RWPE1 (cell line): ENCODE results near the gene FAM110C.

Experiments used
- CTCF ChIA-PET: fragments of 350-600 bp; sonication (Branson Sonifier 250); formaldehyde crosslinking; extraction: SDS; loops from one replicate; lab custom pipeline; 2021; lab: Yijun Ruan, JAX
- POLR2A ChIA-PET: fragments of 400-600 bp; formaldehyde crosslinking; extraction: SDS; loops from one replicate; lab custom pipeline; 2020; ENCODE audit warnings: antibody characterized with exemption; ENCODE audit not compliant: low non-redundant PET; lab: Yijun Ruan, JAX
- DNase-seq: peaks from one replicate; pipeline ENCODE4 v3.0.0; 2012; ENCODE audit warnings: low spot score
- H3K27ac ChIP-seq: fragments of 450-650 bp; 2 replicates; pipeline ENCODE4 v1.5.1; 2017
- CTCF ChIP-seq: fragments of 450-650 bp; conservative IDR thresholded peaks from 2 replicates; pipeline ENCODE4 v1.5.1; 2017; ENCODE audit warnings: low read depth, mild to moderate bottlenecking

The FAM110C gene

GRCh38 chr2:35852-36251 is 10.5 kb downstream of the FAM110C start:
- CTCF ChIA-PET, result interaction anchor here (0.5 to 1.6 kb wide), 2 partner anchors 12 to 17 kb away, joined by 3 to 6 read pairs; no protein-coding TSS in a partner anchor
- peak overlapping the region; percentile 26; the same call in 1 of the 2 replicates for H3K27ac ChIP-seq
- TF ChIP-seq CTCF, result no peak
- POLR2A ChIA-PET, result no interaction called here
- no peak for DNase-seq

GRCh38 chr2:33620-34019 is 12.7 kb downstream of the FAM110C start:
- TF ChIP-seq CTCF, result no peak
- POLR2A ChIA-PET, result no interaction called here
- CTCF ChIA-PET, result interaction anchor here (1.2 kb wide), 1 partner anchor 12 kb away, joined by 3 read pairs; no protein-coding TSS in a partner anchor
- peak overlapping the region; percentile 48; the same call in 1 of the 2 replicates for H3K27ac ChIP-seq
- peak; percentile 84 for DNase-seq

GRCh38 chr2:32068-32467 is 14.2 kb downstream of the FAM110C start:
- CTCF ChIA-PET, result no interaction called here
- TF ChIP-seq CTCF, result no peak
- H3K27ac ChIP-seq, result no peak overlapping the region
- no peak for DNase-seq
- POLR2A ChIA-PET, result no interaction called here

GRCh38 chr2:29253-29652 is 17.1 kb downstream of the FAM110C start:
- no peak for TF ChIP-seq CTCF
- DNase-seq, result no peak
- POLR2A ChIA-PET, result no interaction called here
- no peak overlapping the region for H3K27ac ChIP-seq
- CTCF ChIA-PET, result interaction anchor here (1.4 kb wide), 1 partner anchor 18 kb away, joined by 7 read pairs; no protein-coding TSS in a partner anchor

- TF ChIP-seq CTCF, result no peak
- DNase-seq, result no peak
- no peak overlapping the region for H3K27ac ChIP-seq
- ChIA-PET CTCF (no interaction called here), POLR2A (no interaction called here)
Observed at GRCh38 chr2:28406-28975, 17.8 kb downstream of the FAM110C start.

GRCh38 chr2:26891-27290 is 19.4 kb downstream of the FAM110C start:
- no peak for TF ChIP-seq CTCF
- DNase-seq, result no peak
- CTCF ChIA-PET, result interaction anchor here (0.6 to 1.2 kb wide), 2 partner anchors 8 to 1723 kb away, joined by 3 read pairs; no protein-coding TSS in a partner anchor
- H3K27ac ChIP-seq, result no peak overlapping the region
- POLR2A ChIA-PET, result no interaction called here
